ENCODE results near the gene PARD3.

GRCh38 chr10:34298346-34298818 is 516.7 kb downstream of the PARD3 start:
- TF ChIP-seq CTCF (conservative IDR thresholded peaks at IDR 0.05 in 1 of 2, IDR thresholded peaks at IDR 0.05 in 1 of 2; ENCODE audit: low read depth in 1 of 2, low read length in 2 of 2): no peak
- TF ChIP-seq EZH2 (IDR thresholded peaks at IDR 0.05; ENCODE audit: low read length, missing control alignments): no peak

Data from fibroblast of lung (primary cell).